ENCODE results near the gene DHRSX.
"Not testable (repeated sequence)": the region's sequence is repeated elsewhere in the genome, so short reads cannot be mapped to it uniquely, and the experiment has no call there.

Gene DHRSX

DNA sequence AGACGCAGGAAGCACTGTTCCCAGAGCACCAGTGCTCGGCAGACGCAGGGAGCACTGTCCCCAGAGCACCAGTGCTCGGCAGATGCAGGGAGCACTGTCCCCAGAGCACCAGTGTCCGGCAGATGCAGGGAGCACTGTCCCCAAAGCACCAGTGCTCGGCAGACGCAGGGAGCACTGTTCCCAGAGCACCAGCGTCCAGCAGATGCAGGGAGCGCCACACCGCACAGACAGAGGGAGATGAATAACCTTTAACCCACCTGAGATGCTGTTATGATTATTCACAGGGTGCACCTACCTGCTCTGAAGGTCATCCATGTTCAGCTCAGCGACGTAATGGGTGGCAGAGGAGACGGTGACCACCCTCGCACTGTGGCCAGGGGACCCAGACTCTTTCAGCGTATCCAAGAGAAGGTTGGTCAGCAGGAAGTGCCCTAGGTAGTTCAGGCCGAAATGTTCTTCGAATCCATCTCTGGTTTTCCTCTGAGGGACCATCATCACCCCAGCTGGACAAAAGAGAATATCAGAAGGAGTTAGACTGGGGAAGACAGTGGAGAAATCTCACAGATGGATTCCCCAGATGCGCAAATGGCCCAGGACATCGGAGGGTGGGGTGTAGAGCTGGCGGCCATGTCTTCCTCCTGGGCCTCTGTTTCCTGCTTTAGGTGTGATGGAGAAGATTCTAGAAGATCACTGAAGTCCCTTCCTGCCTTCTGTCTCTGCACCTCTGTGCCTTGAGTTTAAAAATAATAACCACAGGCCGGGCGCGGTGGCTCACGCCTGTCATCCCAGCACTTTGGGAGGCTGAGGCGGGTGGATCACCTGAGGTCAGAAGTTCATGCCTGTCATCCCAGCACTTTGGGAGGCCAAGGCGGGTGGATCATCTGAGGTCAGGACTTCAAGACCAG is 234.1 kb downstream of the DHRSX start:
- FAIRE-seq (no peak), DNase-seq (ENCODE audit: low spot score) (no peak)

- FAIRE-seq; DNase-seq (ENCODE audit: low spot score): not testable (repeated sequence)
Measured at GRCh38 chrX:2265658-2266444, 234.9 kb downstream of the DHRSX start.

DNA sequence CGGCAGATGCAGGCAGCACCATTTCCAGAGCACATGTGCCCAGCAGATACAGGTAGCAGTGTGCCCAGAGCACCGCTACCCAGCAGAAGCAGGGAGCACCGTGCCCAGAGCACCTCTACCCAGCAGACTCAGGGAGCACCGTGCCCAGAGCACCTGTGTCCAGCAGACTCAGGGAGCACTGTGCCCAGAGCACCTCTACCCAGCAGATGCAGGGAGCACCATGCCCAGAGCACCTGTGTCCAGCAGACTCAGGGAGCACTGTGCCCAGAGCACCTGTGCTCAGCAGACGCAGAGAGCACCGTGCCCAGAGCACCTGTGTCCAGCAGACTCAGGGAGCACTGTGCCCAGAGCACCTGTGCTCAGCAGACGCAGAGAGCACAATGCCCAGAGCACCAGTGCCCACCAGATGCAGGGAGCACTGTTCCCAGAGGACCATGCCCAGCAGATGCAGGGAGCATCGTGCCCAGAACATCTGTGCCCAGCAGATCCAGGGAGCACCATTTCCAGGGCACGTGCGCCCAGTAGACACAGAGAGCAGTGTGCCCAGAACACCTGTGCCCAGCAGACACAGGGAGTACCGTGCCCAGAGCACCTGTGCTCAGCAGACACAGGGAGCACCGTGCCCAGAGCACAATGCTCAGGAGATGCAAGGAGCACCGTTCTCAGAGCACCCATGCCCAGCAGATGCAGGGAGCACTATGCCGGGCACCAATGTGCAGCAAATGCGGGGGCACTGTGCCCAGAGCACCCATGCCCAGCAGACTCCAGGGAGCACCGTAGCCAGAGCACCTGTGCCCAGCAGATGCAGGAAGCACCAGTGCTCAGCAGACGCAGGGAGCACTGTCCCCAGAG is 236.4 kb downstream of the DHRSX start:
- FAIRE-seq, result no peak

GRCh38 chrX:2263203-2263602 is 237.6 kb downstream of the DHRSX start:
- FAIRE-seq, result no peak

More for the DNA sequence above, 236.4 kb downstream of the DHRSX start:
- DNase-seq (ENCODE audit: low spot score), result no peak

DNA sequence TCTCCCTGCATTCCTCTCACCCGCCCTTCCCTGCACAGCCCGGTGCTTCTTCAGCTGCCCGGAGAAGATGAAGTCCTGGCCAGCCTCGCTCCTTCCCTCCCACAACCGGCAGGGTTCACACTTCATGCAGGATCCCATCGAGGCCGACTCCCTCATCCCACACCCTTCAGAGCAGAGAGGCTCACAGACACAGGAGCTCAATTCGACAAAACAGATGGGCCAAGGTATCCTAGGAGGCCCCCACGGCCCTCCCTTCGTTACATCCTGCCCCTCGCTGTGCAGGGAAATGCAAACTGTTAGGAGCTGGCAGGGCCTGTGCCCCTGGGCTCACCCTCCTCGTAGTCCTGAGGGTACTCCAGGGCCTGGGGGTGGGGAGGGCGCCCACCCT is 238.1 kb downstream of the DHRSX start:
- DNase-seq (ENCODE audit: low spot score) (no peak), FAIRE-seq (no peak)

More at GRCh38 chrX:2263203-2263602, 237.6 kb downstream of the DHRSX start:
- DNase-seq (ENCODE audit: low spot score), result no peak

- no peak for DNase-seq (ENCODE audit: low spot score)
- FAIRE-seq, result no peak
Measured at GRCh38 chrX:2261831-2262667, 238.7 kb downstream of the DHRSX start.

DNA sequence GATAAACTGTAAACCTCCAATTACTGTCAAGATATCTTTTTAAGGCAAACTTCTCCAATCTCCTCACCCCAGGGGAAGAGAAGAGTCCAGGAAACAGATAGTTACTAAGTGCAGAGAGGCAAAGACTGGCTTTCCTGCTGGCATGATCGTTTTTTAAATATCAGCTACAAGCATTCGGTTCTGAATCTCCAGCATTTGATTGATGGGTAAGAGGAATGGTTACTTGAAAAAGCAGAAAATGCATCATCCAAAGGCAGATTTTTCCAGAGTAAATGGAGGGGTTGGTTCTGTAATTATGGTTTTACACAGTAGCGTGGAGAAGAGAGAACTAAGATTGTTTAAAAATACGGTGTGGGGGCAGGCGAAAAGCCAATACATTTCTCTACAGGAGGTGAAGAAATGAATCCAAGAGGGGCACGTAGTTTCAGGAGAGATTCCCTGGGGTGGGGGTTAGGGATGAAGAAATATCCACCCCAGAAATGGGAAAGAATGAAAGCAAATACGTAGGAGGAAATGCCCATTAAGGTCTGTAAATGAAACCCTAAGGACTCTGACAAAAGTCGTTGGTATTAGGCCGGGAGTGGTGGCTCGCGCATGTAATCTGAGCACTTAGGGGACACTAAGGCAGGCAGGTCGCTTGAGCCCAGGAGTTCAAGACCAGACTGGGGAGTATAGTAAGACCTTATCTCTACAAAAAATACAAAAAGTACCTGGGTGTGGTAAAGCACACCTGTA is 248.3 kb downstream of the DHRSX start:
- DNase-seq (ENCODE audit: low spot score) (no peak), FAIRE-seq (no peak)

GRCh38 chrX:2251211-2251610 is 249.6 kb downstream of the DHRSX start:
- DNase-seq (ENCODE audit: low spot score), result no peak
- no peak for FAIRE-seq

- no peak for FAIRE-seq
- no peak for DNase-seq (ENCODE audit: low spot score)
Measured at GRCh38 chrX:2243913-2244460, 256.8 kb downstream of the DHRSX start.

DNA sequence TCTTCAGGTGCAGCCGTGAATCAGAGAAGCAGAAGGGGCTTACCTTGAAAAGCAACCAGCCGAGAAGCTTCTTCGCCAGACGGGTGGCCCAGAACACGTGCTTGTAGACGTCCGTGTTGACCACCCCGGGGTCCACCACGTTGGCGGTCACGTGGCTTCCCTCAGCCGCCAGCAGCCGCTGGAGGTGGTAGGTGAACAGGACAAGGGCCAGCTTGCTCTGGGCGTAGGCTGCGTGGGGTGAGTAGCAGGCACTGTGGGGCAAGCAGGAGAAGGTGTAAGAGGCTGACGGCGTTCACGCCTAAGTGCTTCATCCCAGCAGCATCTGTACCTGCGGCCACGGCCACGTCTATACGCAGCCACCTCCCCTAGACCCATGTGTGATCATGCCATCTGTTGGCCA is 257.8 kb downstream of the DHRSX start:
- FAIRE-seq (no peak), DNase-seq (ENCODE audit: low spot score) (no peak)

DNA sequence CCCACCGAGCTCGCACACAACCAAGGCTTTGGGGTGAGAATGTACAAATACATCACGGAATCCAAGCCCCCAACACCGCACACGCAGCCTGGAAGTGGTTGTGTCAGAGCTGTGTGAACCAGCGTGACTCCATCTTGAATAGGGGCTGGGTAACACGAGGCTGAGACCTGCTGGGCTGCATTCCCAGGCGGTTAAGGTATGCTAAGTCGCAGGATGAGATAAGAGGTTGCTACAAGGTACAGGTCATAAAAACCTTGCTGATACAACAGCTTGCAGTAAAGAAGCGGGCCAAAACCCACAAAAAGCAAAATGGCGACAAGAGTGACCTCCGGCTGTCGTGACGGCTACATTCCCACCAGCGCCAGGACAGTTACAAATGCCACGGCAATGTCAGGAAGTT is 258.4 kb downstream of the DHRSX start:
- DNase-seq (ENCODE audit: low spot score), result no peak
- no peak for FAIRE-seq

GRCh38 chrX:2241496-2241895 is 259.3 kb downstream of the DHRSX start:
- not testable (repeated sequence) for FAIRE-seq; DNase-seq (ENCODE audit: low spot score)

DNA sequence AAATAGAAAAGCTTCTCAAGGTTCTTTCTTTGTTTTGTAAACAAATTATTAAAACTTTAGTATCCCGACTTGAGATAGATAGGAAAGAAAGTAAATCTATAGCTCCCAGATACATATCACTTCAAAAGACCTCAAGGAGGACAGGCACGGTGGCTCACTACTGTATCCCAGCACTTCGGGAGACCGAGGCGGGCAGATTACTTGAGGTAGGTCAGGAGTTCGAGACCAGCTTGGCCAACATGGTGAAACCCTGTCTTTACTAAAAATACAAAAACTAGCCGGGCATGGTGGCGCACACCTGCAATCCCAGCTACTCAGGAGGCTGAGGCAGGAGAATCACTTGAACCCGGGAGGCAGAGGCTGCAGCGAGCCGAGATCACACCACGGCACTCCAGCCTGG is 260.0 kb downstream of the DHRSX start:
- FAIRE-seq; DNase-seq (ENCODE audit: low spot score): not testable (repeated sequence)

- no peak for FAIRE-seq
Measured at GRCh38 chrX:2237976-2238375, 262.8 kb downstream of the DHRSX start.

DNA sequence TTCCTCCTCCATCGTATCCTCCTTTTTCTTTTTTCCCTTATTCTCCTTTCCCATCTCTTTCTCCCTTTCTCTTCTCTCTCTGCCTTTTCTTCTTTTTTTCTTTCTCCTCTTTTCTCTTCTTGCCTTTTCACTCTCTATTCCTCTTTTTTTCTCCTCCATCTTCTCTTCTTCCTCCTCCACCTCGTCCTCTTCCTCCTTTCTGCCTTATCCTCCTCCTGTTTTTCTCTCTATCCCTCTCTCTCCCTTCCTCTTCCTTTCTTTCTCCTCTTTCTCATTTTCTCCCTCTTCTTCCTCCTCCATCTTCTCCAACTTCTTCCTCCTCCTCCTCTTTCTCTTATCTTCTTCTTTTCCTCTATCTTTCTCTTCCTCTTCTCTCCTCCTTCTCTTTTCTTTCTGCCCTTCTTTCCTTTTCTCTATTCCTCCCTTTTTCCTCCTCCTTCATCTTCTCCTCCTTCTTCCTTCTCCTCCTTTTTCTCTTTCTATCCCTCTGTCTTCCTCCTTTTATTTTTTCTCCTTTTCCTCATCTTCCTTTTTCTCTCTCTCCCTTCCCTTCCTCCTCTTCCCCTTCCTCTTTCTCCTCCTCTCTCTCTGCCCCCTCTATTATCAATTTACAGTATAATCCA is 269.1 kb downstream of the DHRSX start:
- FAIRE-seq, result no peak
- DNase-seq (ENCODE audit: low spot score), result no peak

More at GRCh38 chrX:2237976-2238375, 262.8 kb downstream of the DHRSX start:
- DNase-seq (ENCODE audit: low spot score), result no peak

DNA sequence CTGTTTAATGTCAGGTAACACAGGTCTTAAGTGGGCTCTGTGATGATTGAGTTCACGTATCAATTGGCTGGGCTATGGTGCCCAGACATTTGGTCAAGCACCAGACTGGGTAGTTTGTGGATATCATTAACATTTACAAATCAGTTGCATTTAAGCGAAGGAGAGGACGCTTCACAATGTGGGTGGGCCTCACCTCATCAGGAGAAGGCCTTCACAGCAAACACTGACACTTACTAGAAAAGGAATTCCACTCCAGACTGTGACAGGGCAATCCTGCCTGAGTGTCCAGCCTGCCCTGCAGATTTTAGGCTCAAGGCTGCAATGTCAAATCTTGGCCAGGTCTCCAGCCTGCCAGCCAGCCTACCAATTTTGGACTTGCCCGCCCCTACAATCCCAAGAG is 270.3 kb downstream of the DHRSX start:
- FAIRE-seq, result no peak

DNA sequence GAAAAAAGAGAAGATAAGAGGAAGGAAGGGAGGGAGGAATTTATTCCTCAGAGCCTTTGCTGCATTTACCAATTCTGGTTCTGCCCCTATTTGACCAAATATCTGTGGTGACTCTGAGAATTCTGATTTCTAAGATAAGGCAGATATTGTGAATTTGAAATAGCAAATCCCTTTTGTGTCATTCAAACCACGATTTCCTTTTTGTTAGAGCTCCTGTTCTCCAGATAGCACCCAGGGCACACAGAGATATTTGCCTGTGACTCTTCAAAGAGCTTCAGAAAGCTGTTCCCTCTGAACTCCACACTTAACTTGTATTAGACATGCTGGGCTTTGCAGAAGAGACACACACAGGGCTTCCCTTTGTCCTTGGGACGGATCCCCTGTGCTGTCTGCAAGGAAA is 272.2 kb downstream of the DHRSX start:
- no peak for DNase-seq (ENCODE audit: low spot score)
- FAIRE-seq, result no peak

More for the DNA sequence above, 270.3 kb downstream of the DHRSX start:
- DNase-seq (ENCODE audit: low spot score), result no peak

- DNase-seq (ENCODE audit: low spot score), result no peak
- FAIRE-seq, result no peak
Measured at GRCh38 chrX:2226906-2227656, 273.7 kb downstream of the DHRSX start.

Data from urothelium cell line (cell line).